Hematopoietic multipotent progenitor cell treated with erythropoietin and hydrocortisone succinate and interleukin-3 and kit ligand, for 6 days (in vitro differentiated cells): ENCODE measurements around the gene LRIT3.

Experiments used
- DNase-seq: peaks from one replicate; pipeline ENCODE4 v3.0.0-alpha.2; 2015

The LRIT3 gene

GRCh38 chr4:109847896-109848442, at the start of gene LRIT3:
Gene LRIT3, plus strand, starts transcription at chr4:109848107. Its CDS starts 95 bp downstream, at chr4:109848202.
- DNase-seq, result no peak

GRCh38 chr4:109798866-109799265, 49.0 kb upstream of the LRIT3 start:
- no peak for DNase-seq

- DNase-seq, result no peak
Measured at GRCh38 chr4:109801099-109801789, 46.7 kb upstream of the LRIT3 start.

GRCh38 chr4:109801895-109802319, 46.0 kb upstream of the LRIT3 start, which contains the start of gene CFI:
Gene CFI, minus strand, starts transcription at chr4:109801999. Its CDS starts 28 bp downstream, at chr4:109801971.
- DNase-seq, result peak; percentile 39

GRCh38 chr4:109803924-109804571, 43.9 kb upstream of the LRIT3 start:
- peak; percentile 86 for DNase-seq

GRCh38 chr4:109809655-109810054, 38.3 kb upstream of the LRIT3 start:
- DNase-seq, result no peak

GRCh38 chr4:109810552-109811387, 37.1 kb upstream of the LRIT3 start:
- no peak for DNase-seq

GRCh38 chr4:109811707-109812106, 36.2 kb upstream of the LRIT3 start:
- no peak for DNase-seq

- peak; percentile 99 for DNase-seq
Measured at GRCh38 chr4:109815151-109816081, 32.5 kb upstream of the LRIT3 start, which contains the start of gene GAR1. Gene GAR1, plus strand, starts transcription at chr4:109815762. Its CDS starts 403 bp downstream, at chr4:109816165.

GRCh38 chr4:109816082-109816442, 31.8 kb upstream of the LRIT3 start:
- DNase-seq, result peak; percentile 41

- no peak for DNase-seq
Measured at GRCh38 chr4:109816894-109817293, 31.0 kb upstream of the LRIT3 start.

GRCh38 chr4:109818268-109818667, 29.6 kb upstream of the LRIT3 start:
- no peak for DNase-seq

- no peak for DNase-seq
Measured at GRCh38 chr4:109820563-109820962, 27.3 kb upstream of the LRIT3 start.

- no peak for DNase-seq
Measured at GRCh38 chr4:109821185-109821584, 26.7 kb upstream of the LRIT3 start.

- DNase-seq, result peak; percentile 70
Measured at GRCh38 chr4:109826719-109827118, 21.2 kb upstream of the LRIT3 start.

GRCh38 chr4:109827672-109828071, 20.2 kb upstream of the LRIT3 start, which contains the start of gene RRH:
Gene RRH, plus strand, starts transcription at chr4:109827972. Its CDS starts 56 bp downstream, at chr4:109828028.
- no peak for DNase-seq

- no peak for DNase-seq
Measured at GRCh38 chr4:109833756-109834155, 14.2 kb upstream of the LRIT3 start.

GRCh38 chr4:109836985-109837384, 10.9 kb upstream of the LRIT3 start:
- DNase-seq, result no peak

GRCh38 chr4:109846395-109847098, 1.4 kb upstream of the LRIT3 start:
- DNase-seq, result no peak

GRCh38 chr4:109848501-109848900, 594 bp downstream of the LRIT3 start:
- no peak for DNase-seq

GRCh38 chr4:109850601-109851000, 2.7 kb downstream of the LRIT3 start:
- DNase-seq, result no peak
